SK-N-SH treated with all-trans-retinoic acid at 6 μM for 48 hours (cell line): ENCODE data around the gene NR2C2AP.

ENCODE experiments used
- ATAC-seq: fragments of 200-7000 bp; cut with Tn5 transposase; 3 replicates; pipeline ENCODE4 v1.9.1; 2020; ENCODE audit warnings: mild to moderate bottlenecking, moderate library complexity
- ARNTL ChIP-seq: fragments of 450-650 bp; formaldehyde crosslinking; IDR thresholded peaks from 2 replicates; pipeline ENCODE4 v1.5.0; 2020; ENCODE audit warnings: low read depth, mild to moderate bottlenecking, moderate library complexity, borderline replicate concordance
- BACH2 ChIP-seq: fragments of 250-450 bp; sonication (Bioruptor Pico); IDR thresholded peaks from 2 replicates; pipeline ENCODE4 v1.9.0; 2021; ENCODE audit warnings: mild to moderate bottlenecking, borderline replicate concordance
- ESRRG ChIP-seq: fragments of 250-450 bp; sonication (Bioruptor Pico); IDR thresholded peaks from 2 replicates; pipeline ENCODE4 v1.6.1; 2021; ENCODE audit warnings: mild to moderate bottlenecking
- GLIS3 ChIP-seq: fragments of 250-450 bp; sonication (Bioruptor Pico); IDR thresholded peaks from 2 replicates; pipeline ENCODE4 v1.5.0; 2020; ENCODE audit warnings: mild to moderate bottlenecking, moderate library complexity
- ISL1 ChIP-seq: fragments of 250-450 bp; sonication (Bioruptor Pico); IDR thresholded peaks from 2 replicates; pipeline ENCODE4 v2.1.2; 2022; ENCODE audit warnings: mild to moderate bottlenecking, moderate library complexity
- OSR1 ChIP-seq: fragments of 250-450 bp; sonication (Bioruptor Pico); IDR thresholded peaks from 2 replicates; pipeline ENCODE4 v1.8.0; 2022; ENCODE audit warnings: moderate library complexity, mild to moderate bottlenecking, inconsistent platforms
- PPARA ChIP-seq: fragments of 250-450 bp; sonication (Bioruptor Pico); IDR thresholded peaks from 2 replicates; pipeline ENCODE4 v1.5.0; 2020; ENCODE audit warnings: mild to moderate bottlenecking, borderline replicate concordance
- RARB ChIP-seq: fragments of 250-450 bp; sonication (Bioruptor Pico); IDR thresholded peaks from 2 replicates; pipeline ENCODE4 v1.8.0; 2021; ENCODE audit warnings: mild to moderate bottlenecking, moderate library complexity
- SNAI2 ChIP-seq: fragments of 250-450 bp; sonication (Bioruptor Pico); IDR thresholded peaks from 2 replicates; pipeline ENCODE4 v1.5.0; 2020; ENCODE audit warnings: mild to moderate bottlenecking, moderate library complexity
- TCF4 ChIP-seq: fragments of 250-450 bp; sonication (Bioruptor Pico); IDR thresholded peaks from 2 replicates; pipeline ENCODE4 v1.8.0; 2021; ENCODE audit warnings: mild to moderate bottlenecking, moderate library complexity, borderline replicate concordance
- TOX ChIP-seq: fragments of 250-450 bp; sonication (Bioruptor Pico); IDR thresholded peaks from 2 replicates; pipeline ENCODE4 v1.8.0; 2021; ENCODE audit warnings: mild to moderate bottlenecking, moderate library complexity, borderline replicate concordance
- TSHZ2 ChIP-seq: fragments of 250-450 bp; sonication (Bioruptor Pico); IDR thresholded peaks from 2 replicates; pipeline ENCODE4 v1.5.0; 2020; ENCODE audit warnings: mild to moderate bottlenecking, moderate library complexity
- ZC3H10 ChIP-seq: fragments of 250-450 bp; sonication (Bioruptor Pico); IDR thresholded peaks from 2 replicates; pipeline ENCODE4 v1.5.1; 2021; ENCODE audit warnings: mild to moderate bottlenecking, moderate library complexity
- ZFP3 ChIP-seq: fragments of 250-450 bp; sonication (Bioruptor Pico); IDR thresholded peaks from 2 replicates; pipeline ENCODE4 v1.5.0; 2020; ENCODE audit warnings: mild to moderate bottlenecking, moderate library complexity
- ZFP30 ChIP-seq: fragments of 450-650 bp; formaldehyde crosslinking; IDR thresholded peaks from 2 replicates; pipeline ENCODE4 v1.5.0; 2022; ENCODE audit warnings: mild to moderate bottlenecking, moderate library complexity
- ZNF565 ChIP-seq: fragments of 450-650 bp; formaldehyde crosslinking; conservative IDR thresholded peaks from 2 replicates; pipeline ENCODE4 v1.5.0; 2020; ENCODE audit warnings: low read depth, mild to moderate bottlenecking, moderate library complexity
- ZNF70 ChIP-seq: fragments of 450-650 bp; formaldehyde crosslinking; IDR thresholded peaks from 2 replicates; pipeline ENCODE4 v1.5.0; 2020; ENCODE audit warnings: mild to moderate bottlenecking, moderate library complexity
- ZNF8 ChIP-seq: fragments of 450-650 bp; formaldehyde crosslinking; IDR thresholded peaks from 2 replicates; pipeline ENCODE4 v1.5.0; 2020; ENCODE audit warnings: mild to moderate bottlenecking, moderate library complexity
- TF ChIP-seq, protein P1 (sequence below): fragments of 250-450 bp; sonication (Bioruptor Pico); IDR thresholded peaks from 2 replicates; pipeline ENCODE4 v1.5.1; 2020; ENCODE audit warnings: low read depth, mild to moderate bottlenecking, moderate library complexity
- TF ChIP-seq, protein P2 (sequence below): fragments of 250-450 bp; sonication (Bioruptor Pico); IDR thresholded peaks from 2 replicates; pipeline ENCODE4 v1.8.0; 2020; ENCODE audit warnings: mild to moderate bottlenecking, moderate library complexity, borderline replicate concordance
- TF ChIP-seq, protein P3 (sequence below): fragments of 250-450 bp; sonication (Bioruptor Pico); IDR thresholded peaks from 2 replicates; pipeline ENCODE4 v1.8.0; 2021; ENCODE audit warnings: low read depth, mild to moderate bottlenecking, moderate library complexity, borderline replicate concordance

The NR2C2AP gene

DNA sequence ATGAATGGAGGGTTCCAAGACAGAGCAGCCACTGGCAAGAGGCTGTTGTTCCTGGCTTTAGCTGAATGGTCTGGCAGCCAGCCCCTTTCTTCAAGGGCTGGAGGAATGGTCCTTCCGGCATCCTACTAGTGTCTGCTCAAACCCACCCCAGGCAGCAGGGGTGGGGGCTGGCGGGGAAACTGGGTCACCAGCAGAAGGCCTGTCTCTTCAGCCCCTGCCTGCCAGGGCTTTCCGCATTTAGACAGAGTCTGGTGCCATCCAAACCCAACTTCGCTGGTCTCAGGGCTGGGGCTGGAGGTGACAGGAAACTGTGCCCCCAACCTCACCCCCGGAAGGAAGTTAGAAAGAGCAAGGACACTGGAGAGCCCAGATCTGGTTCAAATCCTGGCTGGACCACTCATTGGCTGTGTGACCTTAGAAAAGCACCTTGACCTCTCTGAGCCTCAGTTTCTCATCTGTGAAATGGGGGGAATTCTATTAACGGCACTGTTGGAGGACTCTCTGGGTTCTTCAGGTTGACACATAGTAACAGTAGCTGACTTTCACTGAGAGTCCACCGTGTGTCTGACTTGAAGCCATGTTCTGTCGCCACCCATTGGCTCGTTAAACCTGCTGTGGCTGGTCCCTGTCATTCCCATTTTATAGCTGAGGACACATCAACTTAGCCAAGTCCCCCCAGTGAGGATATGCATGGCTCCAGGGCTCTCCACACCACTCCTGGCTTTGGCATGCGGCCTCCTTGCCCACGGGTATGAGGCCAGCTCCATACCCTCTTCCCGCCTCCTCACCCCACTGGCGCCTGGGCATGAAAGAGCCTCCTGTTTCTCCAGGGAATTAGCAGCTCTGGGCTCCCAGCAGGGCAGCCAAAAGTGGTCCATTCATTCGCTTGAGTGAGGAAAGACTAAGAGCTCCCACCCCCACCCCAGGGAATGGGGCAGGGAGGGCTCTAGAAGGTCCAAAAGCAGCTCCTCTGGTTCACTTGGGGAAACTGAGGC is 2.5 kb upstream of the NR2C2AP start (continued):
- TF ChIP-seq, protein P1, sequence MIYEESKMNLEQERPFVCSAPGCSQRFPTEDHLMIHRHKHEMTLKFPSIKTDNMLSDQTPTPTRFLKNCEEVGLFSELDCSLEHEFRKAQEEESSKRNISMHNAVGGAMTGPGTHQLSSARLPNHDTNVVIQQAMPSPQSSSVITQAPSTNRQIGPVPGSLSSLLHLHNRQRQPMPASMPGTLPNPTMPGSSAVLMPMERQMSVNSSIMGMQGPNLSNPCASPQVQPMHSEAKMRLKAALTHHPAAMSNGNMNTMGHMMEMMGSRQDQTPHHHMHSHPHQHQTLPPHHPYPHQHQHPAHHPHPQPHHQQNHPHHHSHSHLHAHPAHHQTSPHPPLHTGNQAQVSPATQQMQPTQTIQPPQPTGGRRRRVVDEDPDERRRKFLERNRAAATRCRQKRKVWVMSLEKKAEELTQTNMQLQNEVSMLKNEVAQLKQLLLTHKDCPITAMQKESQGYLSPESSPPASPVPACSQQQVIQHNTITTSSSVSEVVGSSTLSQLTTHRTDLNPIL (CRISPR knock-in tag), result no peak
- TF ChIP-seq, all 23 proteins: peak for 0

GRCh38 chr19:19204181-19204580 is 967 bp upstream of the NR2C2AP start:
- TF ChIP-seq ZC3H10 (no peak), GLIS3 (no peak), ESRRG (CRISPR knock-in tag) (no peak), ZFP30 (CRISPR knock-in tag) (no peak), ZNF565 (CRISPR knock-in tag) (no peak), ZFP3 (CRISPR knock-in tag) (no peak)
- TF ChIP-seq, protein P2, sequence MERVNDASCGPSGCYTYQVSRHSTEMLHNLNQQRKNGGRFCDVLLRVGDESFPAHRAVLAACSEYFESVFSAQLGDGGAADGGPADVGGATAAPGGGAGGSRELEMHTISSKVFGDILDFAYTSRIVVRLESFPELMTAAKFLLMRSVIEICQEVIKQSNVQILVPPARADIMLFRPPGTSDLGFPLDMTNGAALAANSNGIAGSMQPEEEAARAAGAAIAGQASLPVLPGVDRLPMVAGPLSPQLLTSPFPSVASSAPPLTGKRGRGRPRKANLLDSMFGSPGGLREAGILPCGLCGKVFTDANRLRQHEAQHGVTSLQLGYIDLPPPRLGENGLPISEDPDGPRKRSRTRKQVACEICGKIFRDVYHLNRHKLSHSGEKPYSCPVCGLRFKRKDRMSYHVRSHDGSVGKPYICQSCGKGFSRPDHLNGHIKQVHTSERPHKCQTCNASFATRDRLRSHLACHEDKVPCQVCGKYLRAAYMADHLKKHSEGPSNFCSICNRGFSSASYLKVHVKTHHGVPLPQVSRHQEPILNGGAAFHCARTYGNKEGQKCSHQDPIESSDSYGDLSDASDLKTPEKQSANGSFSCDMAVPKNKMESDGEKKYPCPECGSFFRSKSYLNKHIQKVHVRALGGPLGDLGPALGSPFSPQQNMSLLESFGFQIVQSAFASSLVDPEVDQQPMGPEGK (CRISPR knock-in tag), result no peak
- TF ChIP-seq, protein P1 (CRISPR knock-in tag), result no peak
- TF ChIP-seq, all 23 proteins: peak for 0

DNA sequence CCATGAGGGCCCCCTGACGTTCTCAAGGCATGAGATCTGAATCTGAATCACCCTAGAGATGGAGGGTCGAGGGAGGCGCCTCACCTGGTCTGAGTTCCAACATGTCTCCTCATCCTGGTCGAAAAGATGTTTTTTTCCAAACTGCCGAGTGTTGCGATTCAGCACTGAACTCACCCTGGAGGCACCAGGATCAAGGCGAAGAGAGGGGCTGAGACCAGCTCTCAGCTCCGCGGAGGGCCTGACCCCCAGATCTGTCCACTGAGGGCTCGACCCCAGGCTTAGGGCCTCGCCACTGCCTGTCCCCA is 555 bp downstream of the NR2C2AP start:
- ATAC-seq, result no peak
- TF ChIP-seq BACH2 (no peak), RARB (CRISPR knock-in tag) (no peak), OSR1 (CRISPR knock-in tag) (no peak), ZFP3 (CRISPR knock-in tag) (no peak), ZNF565 (CRISPR knock-in tag) (no peak), ISL1 (no peak), ZFP30 (CRISPR knock-in tag) (no peak), ZNF70 (CRISPR knock-in tag) (no peak), SNAI2 (CRISPR knock-in tag) (no peak), ZC3H10 (no peak), TCF4 (no peak), ARNTL (no peak), PPARA (CRISPR knock-in tag) (no peak)
- TF ChIP-seq, all 23 proteins: peak for 0

More at GRCh38 chr19:19204181-19204580, 967 bp upstream of the NR2C2AP start:
- no peak for ATAC-seq

GRCh38 chr19:19201697-19202630 is 1.2 kb downstream of the NR2C2AP start:
- ATAC-seq, result no peak
- TF ChIP-seq ZNF8 (CRISPR knock-in tag) (no peak), ZNF70 (CRISPR knock-in tag) (no peak), ZFP30 (CRISPR knock-in tag) (no peak), OSR1 (CRISPR knock-in tag) (no peak), TOX (CRISPR knock-in tag) (no peak), ESRRG (CRISPR knock-in tag) (no peak), ZC3H10 (no peak), RARB (CRISPR knock-in tag) (no peak), TCF4 (no peak), TSHZ2 (CRISPR knock-in tag) (no peak), GLIS3 (no peak), PPARA (CRISPR knock-in tag) (no peak), BACH2 (no peak), SNAI2 (CRISPR knock-in tag) (no peak), ARNTL (no peak)
- TF ChIP-seq, protein P2 (CRISPR knock-in tag), result no peak
- TF ChIP-seq, protein P3, sequence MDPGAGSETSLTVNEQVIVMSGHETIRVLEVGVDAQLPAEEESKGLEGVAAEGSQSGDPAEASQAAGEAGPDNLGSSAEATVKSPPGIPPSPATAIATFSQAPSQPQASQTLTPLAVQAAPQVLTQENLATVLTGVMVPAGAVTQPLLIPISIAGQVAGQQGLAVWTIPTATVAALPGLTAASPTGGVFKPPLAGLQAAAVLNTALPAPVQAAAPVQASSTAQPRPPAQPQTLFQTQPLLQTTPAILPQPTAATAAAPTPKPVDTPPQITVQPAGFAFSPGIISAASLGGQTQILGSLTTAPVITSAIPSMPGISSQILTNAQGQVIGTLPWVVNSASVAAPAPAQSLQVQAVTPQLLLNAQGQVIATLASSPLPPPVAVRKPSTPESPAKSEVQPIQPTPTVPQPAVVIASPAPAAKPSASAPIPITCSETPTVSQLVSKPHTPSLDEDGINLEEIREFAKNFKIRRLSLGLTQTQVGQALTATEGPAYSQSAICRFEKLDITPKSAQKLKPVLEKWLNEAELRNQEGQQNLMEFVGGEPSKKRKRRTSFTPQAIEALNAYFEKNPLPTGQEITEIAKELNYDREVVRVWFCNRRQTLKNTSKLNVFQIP (CRISPR knock-in tag), result no peak
